PC-3 (cell line): ENCODE measurements around the gene ATXN7L2.
A peak's percentile ranks its signal among the peaks of the same experiment; 100 is the strongest.

Experiments used
- EZH2phosphoT487 ChIP-seq: fragments of 300-600 bp; sonication (generic); IDR thresholded peaks from 2 replicates; pipeline ENCODE4 v1.6.1; 2018; ENCODE audit warnings: mild to moderate bottlenecking, antibody characterized with exemption, low read length, borderline replicate concordance
- TF ChIP-seq, protein P1 (sequence below): fragments of 300-600 bp; sonication (generic); conservative IDR thresholded peaks from 2 replicates; pipeline ENCODE4 v1.5.1; 2017; ENCODE audit warnings: antibody characterized with exemption, low read depth, mild to moderate bottlenecking, low read length

DNA sequence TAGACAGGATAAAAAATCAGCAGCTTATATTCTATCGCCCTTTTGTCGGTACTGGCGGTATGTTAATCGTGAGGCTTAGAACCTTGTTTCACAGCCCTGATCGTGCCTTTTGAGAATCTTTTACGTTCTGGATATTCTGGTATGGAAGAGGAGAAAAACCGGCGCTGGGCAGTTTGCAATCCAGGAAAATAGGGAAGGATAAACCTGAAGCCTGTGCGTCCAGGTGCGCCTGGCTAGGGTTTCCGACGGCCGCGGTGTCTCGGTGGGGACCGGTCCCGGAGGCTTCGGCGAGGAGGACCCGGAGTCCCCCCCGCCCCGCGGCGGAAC is 17.6 kb upstream of the ATXN7L2 start:
- TF ChIP-seq, protein P1, sequence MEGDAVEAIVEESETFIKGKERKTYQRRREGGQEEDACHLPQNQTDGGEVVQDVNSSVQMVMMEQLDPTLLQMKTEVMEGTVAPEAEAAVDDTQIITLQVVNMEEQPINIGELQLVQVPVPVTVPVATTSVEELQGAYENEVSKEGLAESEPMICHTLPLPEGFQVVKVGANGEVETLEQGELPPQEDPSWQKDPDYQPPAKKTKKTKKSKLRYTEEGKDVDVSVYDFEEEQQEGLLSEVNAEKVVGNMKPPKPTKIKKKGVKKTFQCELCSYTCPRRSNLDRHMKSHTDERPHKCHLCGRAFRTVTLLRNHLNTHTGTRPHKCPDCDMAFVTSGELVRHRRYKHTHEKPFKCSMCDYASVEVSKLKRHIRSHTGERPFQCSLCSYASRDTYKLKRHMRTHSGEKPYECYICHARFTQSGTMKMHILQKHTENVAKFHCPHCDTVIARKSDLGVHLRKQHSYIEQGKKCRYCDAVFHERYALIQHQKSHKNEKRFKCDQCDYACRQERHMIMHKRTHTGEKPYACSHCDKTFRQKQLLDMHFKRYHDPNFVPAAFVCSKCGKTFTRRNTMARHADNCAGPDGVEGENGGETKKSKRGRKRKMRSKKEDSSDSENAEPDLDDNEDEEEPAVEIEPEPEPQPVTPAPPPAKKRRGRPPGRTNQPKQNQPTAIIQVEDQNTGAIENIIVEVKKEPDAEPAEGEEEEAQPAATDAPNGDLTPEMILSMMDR: no peak
- TF ChIP-seq EZH2phosphoT487: 0 out of 2 replicates have a peak, but pooled peaks have one; percentile 30
